K562 (cell line): ENCODE measurements around the gene AGR2. TPM values are rescaled to one million over a fixed set of nuclear protein-coding genes. Genes with fewer than 3 reads are reported as not detected.
A peak's percentile ranks its signal among the peaks of the same experiment; 100 is the strongest.

Experiments used
- BCL6 ChIP-seq: fragments of 250-450 bp; sonication (Bioruptor Pico); IDR thresholded peaks from 2 replicates; pipeline ENCODE4 v1.4.0; 2020
- CHD7 ChIP-seq: fragments of 200-600 bp; sonication (generic); IDR thresholded peaks from one replicate; pipeline ENCODE4 v1.6.1; 2012; ENCODE audit warnings: mild to moderate bottlenecking, low read depth, low read length, inconsistent platforms
- ESRRA ChIP-seq: fragments of 450-650 bp; IDR thresholded peaks from 2 replicates; pipeline ENCODE4 v1.6.1; 2014; ENCODE audit warnings: low read depth, mild to moderate bottlenecking, moderate library complexity, borderline replicate concordance
- HDGF ChIP-seq: fragments of 450-650 bp; IDR thresholded peaks from 2 replicates; pipeline ENCODE4 v1.6.1; 2016
- HNRNPK ChIP-seq: fragments of 200-400 bp; formaldehyde crosslinking; IDR thresholded peaks from one replicate; pipeline ENCODE4 v1.6.1; 2018; ENCODE audit warnings: mild to moderate bottlenecking, low read depth, low read length; ENCODE audit not compliant: poor library complexity, severe bottlenecking
- MNT ChIP-seq, 2 experiments: fragments of 450-650 bp; conservative IDR thresholded peaks; 2 replicates each; pipeline ENCODE4 v1.6.1; 2017; ENCODE audit warnings: mild to moderate bottlenecking in 2 of 2, moderate library complexity in 2 of 2
- SMARCA5 ChIP-seq: fragments of 450-650 bp; IDR thresholded peaks from 2 replicates; pipeline ENCODE4 v1.6.1; 2016
- SOX6 ChIP-seq: fragments of 450-650 bp; IDR thresholded peaks from 2 replicates; pipeline ENCODE4 v1.6.1; 2014; ENCODE audit warnings: mild to moderate bottlenecking
- SP2 ChIP-seq: IDR thresholded peaks from 2 replicates; pipeline ENCODE4 v1.6.1; 2011; ENCODE audit warnings: mild to moderate bottlenecking, low read depth, low read length, moderate library complexity; ENCODE audit not compliant: poor library complexity, severe bottlenecking; ENCODE audit errors: extremely low read depth
- ZFP30 ChIP-seq: fragments of 250-450 bp; sonication (Bioruptor Pico); IDR thresholded peaks from 2 replicates; pipeline ENCODE4 v1.8.0; 2022; ENCODE audit warnings: moderate library complexity, mild to moderate bottlenecking, inconsistent platforms, borderline replicate concordance
- ZNF41 ChIP-seq: fragments of 250-450 bp; sonication (Bioruptor Pico); conservative IDR thresholded peaks from 2 replicates; pipeline ENCODE4 v1.4.0; 2020; ENCODE audit warnings: mild to moderate bottlenecking
- ZNF780A ChIP-seq: fragments of 250-450 bp; sonication (Bioruptor Pico); IDR thresholded peaks from 2 replicates; pipeline ENCODE4 v1.5.0; 2021; ENCODE audit warnings: mild to moderate bottlenecking
- ZNF785 ChIP-seq: fragments of 250-450 bp; sonication (Bioruptor Pico); IDR thresholded peaks from 2 replicates; pipeline ENCODE4 v1.4.0; 2020; ENCODE audit warnings: mild to moderate bottlenecking
- polyA plus RNA-seq, 8 experiments: library from polyadenylated mRNA; depleted of rRNA in 4 of 8; stranded (reverse) in 5 of 8; unstranded in 3 of 8; fragments of >200 nt; fragmentation: Nextera tagmentation in 2 of 8; fragmentation: Illumina TruSeq in 1 of 8; extraction: Ambion mirVana in 2 of 8; extraction: Trizol in 1 of 8; gene quantifications; 2 replicates each; pipeline versions ENCODE4 v1.2.1 to v1.2.3, GENCODE V29; 2011 to 2014; ENCODE audit warnings: inconsistent platforms in 1 of 8, missing spikeins in 1 of 8
- total RNA-seq, 7 experiments: library from RNA; depleted of rRNA in 6 of 7; stranded (reverse); fragments of >200 nt in 6 of 7; fragmentation: Illumina TruSeq in 2 of 7; extraction: Trizol in 2 of 7; gene quantifications; 2 replicates each; pipeline versions ENCODE4 v1.2.1 to v1.2.3, GENCODE V29; 2011 to 2021; ENCODE audit warnings: low replicate concordance in 1 of 7

Gene AGR2
- total and polyA plus RNA-seq, 9 of the 15 experiments (the other 6 are each of a cell fraction or from before 2014, with no cell fraction given) = 0.66 TPM; not detected in 8

- TF ChIP-seq BCL6 (CRISPR knock-in tag) = no peak
- no peak for TF ChIP-seq HNRNPK
- no peak for TF ChIP-seq SP2
- TF ChIP-seq ESRRA = 0 out of 2 replicates have a peak, but pooled peaks have one; percentile 27
- TF ChIP-seq HDGF = 0 out of 2 replicates have a peak, but pooled peaks have one; percentile 26
- no peak for TF ChIP-seq ZNF785 (CRISPR knock-in tag)
- TF ChIP-seq CHD7 = no peak
- no peak for TF ChIP-seq ZNF41
- peak; percentile 56 for TF ChIP-seq SOX6
- 0 out of 4 replicates have a peak, but pooled peaks of 1 of the 2 experiments have one; percentile 40 for TF ChIP-seq MNT (conservative IDR thresholded peaks at IDR 0.05)
- no peak for TF ChIP-seq ZFP30 (CRISPR knock-in tag)
- TF ChIP-seq ZNF780A (CRISPR knock-in tag) = no peak
- peak; percentile 37; the same call in 1 of the 2 replicates for TF ChIP-seq SMARCA5
These were observed 51.5 kb downstream of the AGR2 start, which contains the start of gene TSPAN13 (continued) for GRCh38 chr7:16753102-16753931.
